Measurements from ENCODE around the gene SLC2A2. TPM values are rescaled to one million over a fixed set of nuclear protein-coding genes. Genes with fewer than 3 reads are reported as not detected.

Gene SLC2A2
- total and polyA plus RNA-seq, 3 donors from 2014 or later, result 0.12 TPM; not detected in 2

GRCh38 chr3:170953736-170954135 is 72.8 kb downstream of the SLC2A2 start:
- H3K4me3 ChIP-seq, result no peak overlapping the region
- no peaks in the 10 kb centered on the region for H3K9me3 ChIP-seq
- TF ChIP-seq POLR2A (IDR thresholded peaks at IDR 0.05) (no peak), CTCF (IDR thresholded peaks at IDR 0.05) (no peak)
- no peak for DNase-seq
- H3K27me3 ChIP-seq, result no peaks in the 10 kb centered on the region
- no peaks in the 10 kb centered on the region for H3K4me1 ChIP-seq
- intact Hi-C loops (cut with DNase I; ENCODE audit: low total_unique reads), result no loop called here
- H3K36me3 ChIP-seq (ENCODE audit: low read depth, missing control alignments), result no peaks in the 10 kb centered on the region
- H3K27ac ChIP-seq, result no peak overlapping the region
- WGBS, 2 donors, result 55 to 56% methylated on average over 12 of the region's 12 CpGs

- DNase-seq, result no peak
- intact Hi-C loops (cut with DNase I; ENCODE audit: low total_unique reads), result no loop called here
- Histone ChIP-seq H3K27me3 (no peaks in the 10 kb centered on the region), H3K4me3 (no peak overlapping the region), H3K4me1 (no peaks in the 10 kb centered on the region), H3K36me3 (ENCODE audit: low read depth, missing control alignments) (no peaks in the 10 kb centered on the region), H3K27ac (no peak overlapping the region), H3K9me3 (no peaks in the 10 kb centered on the region)
- WGBS, 2 donors, result 57 to 71% methylated on average over 12 to 13 of the region's 13 CpGs
- no peak for TF ChIP-seq POLR2A (IDR thresholded peaks at IDR 0.05)
- TF ChIP-seq CTCF (IDR thresholded peaks at IDR 0.05), result no peak
Observed at GRCh38 chr3:170953229-170953628, 73.3 kb downstream of the SLC2A2 start.

- no peak overlapping the region for H3K27ac ChIP-seq
- H3K9me3 ChIP-seq, result no peaks in the 10 kb centered on the region
- TF ChIP-seq CTCF (IDR thresholded peaks at IDR 0.05) (no peak), POLR2A (IDR thresholded peaks at IDR 0.05) (no peak)
- intact Hi-C loops (cut with DNase I; ENCODE audit: low total_unique reads), result no loop called here
- no peaks in the 10 kb centered on the region for H3K4me1 ChIP-seq
- WGBS, 2 donors, result 82 to 88% methylated on average over 2 of the region's 2 CpGs
- no peaks in the 10 kb centered on the region for H3K27me3 ChIP-seq
- no peaks in the 10 kb centered on the region for H3K36me3 ChIP-seq (ENCODE audit: low read depth, missing control alignments)
- no peak for DNase-seq
- no peak overlapping the region for H3K4me3 ChIP-seq
Observed at GRCh38 chr3:170949211-170949610, 77.3 kb downstream of the SLC2A2 start.

- no peak overlapping the region for H3K4me3 ChIP-seq
- H3K27ac ChIP-seq, result no peak overlapping the region
- 92 to 93% methylated on average over 11 to 22 of the region's 25 CpGs for WGBS, 2 donors
- intact Hi-C loops (cut with DNase I; ENCODE audit: low total_unique reads), result no loop called here
- DNase-seq, result no peak
- no peak for TF ChIP-seq POLR2A (IDR thresholded peaks at IDR 0.05)
- no peak for TF ChIP-seq CTCF (IDR thresholded peaks at IDR 0.05)
- H3K9me3 ChIP-seq, result no peaks in the 10 kb centered on the region
- no peaks in the 10 kb centered on the region for H3K36me3 ChIP-seq (ENCODE audit: low read depth, missing control alignments)
- no peaks in the 10 kb centered on the region for H3K27me3 ChIP-seq
- H3K4me1 ChIP-seq, result no peaks in the 10 kb centered on the region
Observed at GRCh38 chr3:170947018-170947769, 79.3 kb downstream of the SLC2A2 start.

Small RNAs within 50 kb of the gene (small RNA-seq; reads per million reads assigned to genes)
- gene RNU1-70P, result 0 reads per million in 2 donors

Other genes starting within 250 kb of the SLC2A2 start
- gene RPL22L1, start 156.5 kb downstream of the SLC2A2 start, total RNA-seq, result 10 to 100 TPM; 27.2 to 28.4 TPM
- 40.6 TPM for gene RPL22L1, start 156.5 kb downstream of the SLC2A2 start, polyA plus RNA-seq (ENCODE audit: insufficient read depth, low read depth, low replicate concordance)
- gene EIF5A2, start 118.1 kb downstream of the SLC2A2 start, total RNA-seq, result 1 to 10 TPM; 3.6 to 6.1 TPM
- gene EIF5A2, start 118.1 kb downstream of the SLC2A2 start, polyA plus RNA-seq (ENCODE audit: insufficient read depth, low read depth, low replicate concordance), result 60.0 TPM